GM06990 (cell line): ENCODE data around the gene RETREG2.
A peak's percentile ranks its signal among the peaks of the same experiment; 100 is the strongest.

Source experiments
- DNase-seq: peaks from one replicate; pipeline ENCODE4 v3.0.0-alpha.2; 2011; ENCODE audit not compliant: insufficient read length; ENCODE audit errors: extremely low read depth
- H3K27me3 ChIP-seq: replicated peaks from 2 replicates; pipeline ENCODE4 v1.6.0; 2011; ENCODE audit warnings: low read length; ENCODE audit not compliant: control insufficient read depth, insufficient read depth
- H3K36me3 ChIP-seq: 2 replicates; pipeline ENCODE4 v1.5.1; 2011; ENCODE audit warnings: low read length; ENCODE audit not compliant: control insufficient read depth, insufficient read depth
- H3K4me3 ChIP-seq: replicated peaks from 2 replicates; pipeline ENCODE4 v1.5.1; 2011; ENCODE audit warnings: low read depth, mild to moderate bottlenecking, control low read depth, low read length
- TF ChIP-seq, protein P1 (sequence below): IDR thresholded peaks from 2 replicates; pipeline ENCODE4 v1.5.1; 2011; ENCODE audit warnings: low read length, control low read depth, mild to moderate bottlenecking, inconsistent platforms; ENCODE audit not compliant: insufficient read depth, poor library complexity, severe bottlenecking

RETREG2 gene

GRCh38 chr2:219158025-219158424, 20.1 kb upstream of the RETREG2 start:
- Histone ChIP-seq H3K36me3 (no peaks in the 10 kb centered on the region; the same call in 1 of the 2 replicates), H3K27me3 (no peaks in the 10 kb centered on the region), H3K4me3 (no peak overlapping the region)
- no peak for DNase-seq
- TF ChIP-seq, protein P1, sequence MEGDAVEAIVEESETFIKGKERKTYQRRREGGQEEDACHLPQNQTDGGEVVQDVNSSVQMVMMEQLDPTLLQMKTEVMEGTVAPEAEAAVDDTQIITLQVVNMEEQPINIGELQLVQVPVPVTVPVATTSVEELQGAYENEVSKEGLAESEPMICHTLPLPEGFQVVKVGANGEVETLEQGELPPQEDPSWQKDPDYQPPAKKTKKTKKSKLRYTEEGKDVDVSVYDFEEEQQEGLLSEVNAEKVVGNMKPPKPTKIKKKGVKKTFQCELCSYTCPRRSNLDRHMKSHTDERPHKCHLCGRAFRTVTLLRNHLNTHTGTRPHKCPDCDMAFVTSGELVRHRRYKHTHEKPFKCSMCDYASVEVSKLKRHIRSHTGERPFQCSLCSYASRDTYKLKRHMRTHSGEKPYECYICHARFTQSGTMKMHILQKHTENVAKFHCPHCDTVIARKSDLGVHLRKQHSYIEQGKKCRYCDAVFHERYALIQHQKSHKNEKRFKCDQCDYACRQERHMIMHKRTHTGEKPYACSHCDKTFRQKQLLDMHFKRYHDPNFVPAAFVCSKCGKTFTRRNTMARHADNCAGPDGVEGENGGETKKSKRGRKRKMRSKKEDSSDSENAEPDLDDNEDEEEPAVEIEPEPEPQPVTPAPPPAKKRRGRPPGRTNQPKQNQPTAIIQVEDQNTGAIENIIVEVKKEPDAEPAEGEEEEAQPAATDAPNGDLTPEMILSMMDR, result no peak

GRCh38 chr2:219158586-219158985, 19.5 kb upstream of the RETREG2 start:
- Histone ChIP-seq H3K36me3 (no peaks in the 10 kb centered on the region; the same call in 1 of the 2 replicates), H3K27me3 (no peaks in the 10 kb centered on the region), H3K4me3 (no peak overlapping the region)
- DNase-seq, result no peak
- TF ChIP-seq, protein P1, result no peak

DNA sequence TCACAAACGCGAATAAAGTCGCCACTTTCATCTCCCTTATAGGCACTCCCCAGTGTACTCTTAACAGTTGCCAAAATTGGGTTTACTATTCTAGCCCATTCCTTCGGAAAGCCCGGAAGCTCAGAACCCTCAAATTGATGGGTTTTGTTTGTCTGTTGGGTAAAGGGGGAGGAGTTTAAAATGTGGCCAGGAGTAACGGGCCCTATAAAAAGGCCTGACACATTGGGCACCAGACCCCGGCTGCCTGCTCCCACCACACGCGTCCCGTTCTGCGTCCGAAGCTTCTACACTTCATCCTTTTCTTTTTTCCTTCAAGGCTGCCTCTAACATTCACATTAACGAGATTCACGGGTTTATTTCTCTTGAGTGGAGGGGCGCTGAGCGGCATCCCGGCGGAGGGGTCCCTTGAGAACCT, 18.3 kb upstream of the RETREG2 start:
- TF ChIP-seq, protein P1, result no peak
- H3K4me3 ChIP-seq, result peak overlapping the region; percentile 86
- H3K36me3 ChIP-seq, result no peaks in the 10 kb centered on the region; the same call in 1 of the 2 replicates
- no peak for DNase-seq
- no peaks in the 10 kb centered on the region for H3K27me3 ChIP-seq

GRCh38 chr2:219160186-219161017, 17.7 kb upstream of the RETREG2 start, which contains the start of gene NHEJ1:
Gene NHEJ1, minus strand, starts transcription at chr2:219160815. Its CDS starts 2,453 bp downstream, at chr2:219158362.
- H3K36me3 ChIP-seq, result no peaks in the 10 kb centered on the region; the same call in 1 of the 2 replicates
- H3K27me3 ChIP-seq, result no peaks in the 10 kb centered on the region
- DNase-seq, result peak; percentile 96
- peak within 1 kb of the TSS; percentile 86 for H3K4me3 ChIP-seq
- TF ChIP-seq, protein P1, result peak; percentile 99

DNA sequence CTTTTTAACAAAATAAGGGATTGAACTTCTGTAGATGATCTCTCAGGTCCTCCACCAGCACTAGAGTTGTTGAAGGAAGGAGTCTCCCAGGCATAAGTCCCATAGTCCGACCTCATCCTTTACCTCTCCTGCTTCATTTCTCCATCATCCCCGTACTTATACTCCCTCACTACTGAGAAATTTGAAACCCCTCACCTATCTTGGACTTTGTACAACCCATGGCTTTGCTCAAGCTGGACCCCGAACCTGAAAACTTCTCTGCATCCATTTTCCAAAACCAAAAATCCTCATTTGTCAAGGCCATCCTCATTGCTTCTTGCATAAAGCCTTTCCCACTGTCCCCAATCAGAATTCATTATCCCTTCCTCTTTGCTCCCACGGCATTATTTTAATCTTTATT, 17.0 kb upstream of the RETREG2 start:
- no peak for DNase-seq
- TF ChIP-seq, protein P1, result no peak
- H3K4me3 ChIP-seq, result peak overlapping the region; percentile 86
- H3K27me3 ChIP-seq, result no peaks in the 10 kb centered on the region
- H3K36me3 ChIP-seq, result no peaks in the 10 kb centered on the region; the same call in 1 of the 2 replicates
